Left ventricle myocardium superior (tissue), 1 donor: ENCODE data around the gene PRKD2. TPM values are rescaled to one million over a fixed set of nuclear protein-coding genes. Genes with fewer than 3 reads are reported as not detected.
A peak's percentile ranks its signal among the peaks of the same experiment; 100 is the strongest.

ENCODE experiments used
- ATAC-seq: fragments of 200-7000 bp; cut with Tn5 transposase; one replicate; pipeline ENCODE4 v1.9.1; 2020; ENCODE audit warnings: mild to moderate bottlenecking, moderate library complexity
- DNase-seq: peaks from one replicate; pipeline ENCODE4 v3.0.0-alpha.2; 2020
- intact Hi-C: fragments of 100-400 bp; cut with micrococcal nuclease; formaldehyde crosslinking; loops from one replicate; pipeline ENCODE4 v1.11.0; 2022
- total RNA-seq: library from RNA; stranded (reverse); fragmentation: NEBNext Ultra II Directional; extraction: Animal tissue kit (Norgen Biotek cat#: 25700); gene quantifications from one replicate; pipeline ENCODE4 v1.2.1, GENCODE V29; 2021
- donor health status: DM: no; HTN: yes; CAD: no; lungs with severe emphysema.

PRKD2 gene
- total RNA-seq, 1 donor from 2014 or later = 9.3 TPM

DNA sequence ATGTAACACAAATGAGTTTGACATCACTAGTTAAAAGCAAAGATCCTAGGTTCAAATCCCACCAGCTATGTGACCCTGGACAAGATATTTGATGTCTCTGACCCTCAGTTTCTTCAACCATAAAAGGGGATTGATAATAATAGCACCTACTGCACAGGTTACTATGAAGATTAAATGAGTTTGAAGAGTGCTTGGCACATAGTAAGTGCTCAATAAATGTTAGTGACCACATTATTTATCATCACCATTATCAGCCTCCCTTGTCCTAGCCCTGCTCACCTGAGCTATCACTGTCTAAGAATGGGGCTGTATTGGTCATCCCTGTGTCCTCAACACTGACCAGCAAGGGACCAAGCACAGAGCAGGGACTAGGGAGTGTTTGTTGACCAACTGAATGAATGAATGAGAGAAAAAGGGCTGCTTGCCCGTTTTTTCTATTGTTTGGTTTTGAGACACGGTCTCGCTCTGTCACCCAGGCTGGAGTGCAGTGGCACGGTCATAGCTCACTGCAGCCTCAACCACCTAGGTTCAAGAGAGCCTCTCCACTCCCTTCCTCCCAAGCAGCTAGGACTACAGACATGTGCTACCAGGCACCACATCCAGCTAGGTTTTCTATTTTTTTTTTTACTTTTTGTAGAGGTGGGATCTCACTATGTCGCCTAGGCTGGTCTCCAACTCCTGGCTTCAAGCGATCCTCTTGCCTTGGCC lies 29.3 kb downstream of the PRKD2 start:
- intact Hi-C loops = no loop called here
- ATAC-seq (no peak), DNase-seq (no peak)

GRCh38 chr19:46685189-46685588 lies 31.7 kb downstream of the PRKD2 start:
- intact Hi-C loops = no loop called here
- no peak for ATAC-seq

DNA sequence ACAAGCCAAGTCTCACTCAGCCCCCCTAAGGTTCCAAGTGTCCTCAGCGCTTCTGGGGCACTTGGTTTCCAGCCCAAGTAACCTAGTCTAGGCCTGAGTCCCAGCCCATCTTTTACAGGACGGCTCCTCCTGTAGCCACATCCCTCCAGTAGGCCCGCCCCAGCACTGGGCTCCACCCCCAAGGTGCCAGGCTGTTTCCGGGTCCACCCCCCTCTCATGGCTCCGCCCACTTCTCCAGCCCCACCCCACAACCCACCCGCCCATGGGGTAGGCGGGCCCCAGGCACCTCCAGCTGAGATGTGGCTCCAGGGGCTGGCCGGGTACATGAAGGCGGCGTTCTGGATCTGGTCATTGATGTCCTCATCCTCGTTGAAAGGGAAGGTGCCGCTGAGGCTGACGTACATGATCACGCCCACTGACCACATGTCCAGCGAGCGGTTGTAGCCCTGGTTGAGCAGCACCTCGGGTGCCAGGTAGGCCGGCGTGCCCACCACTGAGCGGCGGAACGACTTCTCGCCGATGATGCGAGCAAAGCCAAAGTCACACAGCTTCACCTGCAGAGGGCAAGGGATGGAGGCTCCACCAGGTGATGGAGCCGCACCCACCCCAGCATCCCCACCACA lies 38.7 kb downstream of the PRKD2 start:
- no peak for DNase-seq

More at GRCh38 chr19:46685189-46685588, 31.7 kb downstream of the PRKD2 start:
- DNase-seq = no peak

GRCh38 chr19:46674416-46675178 lies 42.3 kb downstream of the PRKD2 start:
- intact Hi-C loops = no loop called here
- ATAC-seq (peak; percentile 32), DNase-seq (no peak)

More for the DNA sequence above, 38.7 kb downstream of the PRKD2 start:
- intact Hi-C loops = no loop called here
- ATAC-seq = peak; percentile 40

- intact Hi-C loops = no loop called here
- DNase-seq (no peak), ATAC-seq (no peak)
Observed at GRCh38 chr19:46670813-46671212, 46.1 kb downstream of the PRKD2 start.

GRCh38 chr19:46668662-46669061 lies 48.3 kb downstream of the PRKD2 start:
- intact Hi-C loops = no loop called here

DNA sequence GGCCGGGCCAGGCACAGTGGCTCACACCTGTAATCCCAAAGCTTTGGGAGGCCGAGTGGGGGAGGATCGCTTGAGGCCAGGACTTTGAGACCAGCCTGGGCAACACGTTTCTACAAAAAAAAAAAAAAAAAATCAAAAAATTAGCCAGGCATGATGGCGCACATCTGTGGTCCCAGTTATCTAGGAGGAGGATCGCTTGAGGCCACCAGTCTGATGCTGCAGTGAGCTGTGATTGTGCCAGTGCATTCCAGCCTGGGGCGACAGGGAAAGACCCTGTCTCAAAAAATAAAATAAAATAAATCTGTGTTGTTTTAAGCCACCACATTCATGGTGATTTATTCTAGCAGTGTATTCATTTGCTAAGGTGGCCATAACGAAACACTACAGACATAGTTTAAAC lies 51.8 kb downstream of the PRKD2 start:
- ATAC-seq = no peak
- intact Hi-C loops = no loop called here
- no peak for DNase-seq

More at GRCh38 chr19:46668662-46669061, 48.3 kb downstream of the PRKD2 start:
- no peak for DNase-seq
- ATAC-seq = no peak

- peak; percentile 86 for DNase-seq
- intact Hi-C loops = loop anchor here (2.0 kb wide), 1 partner anchor 45 kb away; no protein-coding TSS in a partner anchor
- ATAC-seq = peak; percentile 79
Observed at GRCh38 chr19:46661735-46662592, 55.0 kb downstream of the PRKD2 start.

DNA sequence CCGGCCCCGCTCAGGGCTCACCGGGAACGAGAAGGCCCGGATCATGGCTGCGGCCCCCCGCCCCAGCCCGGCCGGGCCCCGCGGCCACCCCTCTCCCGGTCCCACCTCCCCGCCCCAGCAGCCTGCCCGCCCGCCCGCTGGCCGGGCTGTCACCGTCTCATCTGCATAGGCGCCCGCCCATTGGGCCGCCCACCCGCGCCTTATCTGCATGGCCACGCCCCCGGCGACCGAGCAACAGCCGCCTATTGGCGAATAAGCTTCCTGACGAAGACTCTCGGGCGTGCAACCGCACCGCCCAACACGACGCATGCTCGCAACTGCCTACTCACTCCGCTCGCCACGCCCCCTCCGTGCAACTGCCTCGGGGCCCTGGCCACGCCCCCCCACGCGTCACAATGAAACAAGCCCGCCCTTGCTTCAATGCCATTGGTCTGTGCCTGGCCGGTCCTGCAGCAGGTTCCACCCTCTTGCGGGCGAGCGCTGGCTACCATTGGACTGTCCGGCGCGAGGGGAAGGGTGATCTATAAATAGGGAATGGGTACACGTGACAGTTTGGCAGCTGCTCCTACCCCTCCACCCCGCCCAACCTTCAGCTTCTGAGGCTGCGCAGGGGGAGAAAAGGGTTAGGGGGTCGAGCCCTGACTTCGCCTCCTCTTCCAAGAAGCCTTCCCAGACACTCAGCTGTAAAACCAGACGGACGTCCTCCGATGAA lies 55.7 kb downstream of the PRKD2 start, which contains the start of gene DACT3:
Gene DACT3, minus strand, starts transcription at position 163 of the 712 bp plus-strand sequence. Its CDS starts 118 bp downstream, at position 45.
- ATAC-seq = peak; percentile 95
- DNase-seq = peak; percentile 100
- intact Hi-C loops = no loop called here

- intact Hi-C loops = no loop called here
- ATAC-seq (peak; percentile 0), DNase-seq (no peak)
Observed at GRCh38 chr19:46660551-46661019, 56.3 kb downstream of the PRKD2 start.

- ATAC-seq = no peak
- peak; percentile 41 for DNase-seq
- intact Hi-C loops = no loop called here
Observed at GRCh38 chr19:46660008-46660517, 56.9 kb downstream of the PRKD2 start.

DNA sequence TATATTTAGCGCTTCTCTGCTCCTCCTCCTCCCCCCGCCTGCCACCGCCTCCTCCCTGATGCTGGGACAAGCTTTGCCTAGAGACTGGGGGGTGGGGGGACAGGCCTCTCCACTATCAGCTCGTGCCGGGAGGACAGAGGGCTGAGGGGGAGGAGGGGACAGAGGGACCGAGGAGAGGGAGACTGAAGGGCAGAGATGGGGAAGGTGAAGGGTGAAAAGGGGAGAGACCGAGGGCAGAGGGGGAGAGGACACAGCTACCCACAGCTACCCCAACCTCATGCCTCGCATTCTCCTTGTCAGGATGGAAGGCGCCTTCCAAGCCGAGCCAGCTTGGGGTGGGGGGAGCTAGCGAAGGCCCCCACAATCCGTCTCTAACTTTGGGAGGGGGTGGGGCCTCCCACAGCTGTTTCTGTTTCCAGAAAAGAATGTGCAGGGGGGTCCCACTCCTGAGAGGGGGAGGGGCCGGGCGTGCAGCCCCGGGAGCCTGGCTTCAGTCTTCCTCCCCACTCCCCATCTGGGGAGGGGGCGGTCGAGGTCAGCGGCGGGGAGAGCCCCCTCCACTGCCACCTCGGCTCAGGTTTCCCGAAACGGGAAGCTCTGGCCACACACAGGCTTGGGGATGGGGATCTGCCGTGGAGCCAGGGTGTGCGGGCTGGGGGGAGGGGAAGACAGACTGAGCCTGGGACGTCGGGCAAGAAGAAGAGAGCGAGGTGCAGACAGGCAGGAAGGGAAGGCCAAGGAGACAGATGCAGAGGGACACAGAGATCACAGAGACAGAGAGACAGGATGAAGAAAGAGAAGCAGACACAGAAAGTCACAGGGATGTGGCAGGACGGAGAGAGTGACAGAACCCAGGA lies 57.5 kb downstream of the PRKD2 start:
- intact Hi-C loops = no loop called here
- no peak for ATAC-seq
- DNase-seq = peak; percentile 43

GRCh38 chr19:46656541-46656940 lies 60.4 kb downstream of the PRKD2 start:
- ATAC-seq (no peak), DNase-seq (no peak)
- intact Hi-C loops = no loop called here

GRCh38 chr19:46654621-46655152 lies 62.2 kb downstream of the PRKD2 start:
- ATAC-seq = peak; percentile 33
- intact Hi-C loops = no loop called here
- DNase-seq = no peak

- DNase-seq (no peak), ATAC-seq (no peak)
- intact Hi-C loops = no loop called here
Observed at GRCh38 chr19:46650445-46650844, 66.5 kb downstream of the PRKD2 start.

DNA sequence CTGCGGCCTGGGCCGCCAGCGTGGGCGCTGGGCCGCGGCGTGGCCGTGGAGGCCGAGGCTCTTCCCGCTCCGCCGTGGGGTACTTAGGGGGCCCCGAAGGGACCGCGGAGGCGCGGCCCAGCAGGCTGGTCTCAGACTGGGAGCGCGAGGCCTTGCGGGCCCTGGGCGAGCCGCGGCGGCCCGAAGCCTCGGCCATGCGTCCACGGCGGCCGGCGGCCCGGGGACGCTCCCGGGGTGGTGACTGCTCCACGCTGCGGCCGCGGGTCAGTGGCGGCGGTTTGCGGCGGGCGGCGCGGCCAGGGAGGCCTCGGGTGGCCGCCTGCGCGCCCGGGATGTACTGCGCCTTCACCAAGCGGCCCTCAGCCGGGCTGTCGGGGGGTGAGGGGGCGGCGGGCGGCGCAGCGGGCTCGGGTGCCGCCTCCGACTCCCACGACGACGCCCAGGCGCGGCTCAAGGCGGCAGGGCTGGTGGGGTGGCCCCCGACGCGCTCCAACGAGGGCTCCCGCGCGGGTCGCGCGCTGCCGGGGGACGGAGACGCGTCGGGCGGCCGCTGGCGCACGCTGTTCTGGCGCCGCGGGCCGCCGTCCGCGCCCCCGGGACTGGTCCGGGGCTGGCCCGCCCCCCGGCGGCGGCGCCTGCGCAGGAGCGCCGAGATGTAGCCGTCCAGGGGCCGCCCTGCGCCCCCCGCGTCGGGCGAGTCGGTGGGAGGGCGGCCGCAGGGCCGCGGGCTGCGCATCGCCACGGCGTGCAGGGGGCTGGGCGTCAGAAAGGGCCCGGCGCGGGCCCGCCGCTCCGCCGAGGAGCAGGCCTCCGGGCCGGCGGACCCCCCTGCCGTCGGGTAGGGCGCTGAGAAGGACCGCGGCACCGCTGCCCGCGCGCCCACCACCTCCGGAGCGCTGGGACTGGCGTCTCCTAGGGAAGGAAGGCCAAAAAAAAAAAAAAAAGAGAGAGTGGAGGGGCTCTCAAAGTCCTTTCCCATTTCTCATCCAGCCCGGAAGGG lies 67.7 kb downstream of the PRKD2 start:
- ATAC-seq (no peak), DNase-seq (no peak)
- intact Hi-C loops = no loop called here
